Stimulated activated CD8-positive, alpha-beta memory T cell treated with anti-CD3 and anti-CD28 coated beads, Interleukin-15, amount 100 ng/mL, for 1 hour (primary cell): ENCODE results near the gene CTSA.

Experiments
- DNase-seq: peaks from one replicate; pipeline ENCODE4 v3.0.0-alpha.2; 2020; ENCODE audit warnings: low read depth

CTSA gene

DNA sequence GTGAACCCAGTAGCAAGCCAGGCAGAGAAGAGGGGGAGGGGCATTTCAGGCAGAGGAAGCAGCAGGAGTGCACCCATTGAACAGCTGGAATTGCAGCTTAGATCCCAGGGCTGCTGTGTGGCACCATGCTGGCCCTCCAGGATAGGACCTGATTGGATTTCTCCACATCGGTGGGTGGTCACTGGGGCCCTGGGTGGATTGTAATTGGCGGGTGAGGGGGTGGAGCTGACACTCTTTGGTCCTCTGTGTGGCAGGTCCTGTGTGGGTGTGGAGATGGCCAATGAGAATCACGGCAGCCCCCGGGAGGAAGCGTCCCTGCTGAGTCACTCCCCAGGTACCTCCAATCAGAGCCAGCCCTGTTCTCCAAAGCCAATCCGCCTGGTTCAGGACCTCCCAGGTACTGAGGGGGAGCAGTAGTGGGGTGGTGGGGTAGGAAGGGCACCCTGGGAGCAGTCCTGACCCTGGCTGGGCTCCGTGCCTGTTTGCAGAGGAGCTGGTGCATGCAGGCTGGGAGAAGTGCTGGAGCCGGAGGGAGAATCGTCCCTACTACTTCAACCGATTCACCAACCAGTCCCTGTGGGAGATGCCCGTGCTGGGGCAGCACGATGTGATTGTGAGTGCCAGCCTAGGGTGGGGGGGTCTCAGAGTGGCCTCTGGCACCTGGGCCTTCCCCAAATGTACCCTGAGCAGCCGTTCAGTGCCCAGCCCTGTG is 47.7 kb downstream of the CTSA start:
- no peak for DNase-seq

DNA sequence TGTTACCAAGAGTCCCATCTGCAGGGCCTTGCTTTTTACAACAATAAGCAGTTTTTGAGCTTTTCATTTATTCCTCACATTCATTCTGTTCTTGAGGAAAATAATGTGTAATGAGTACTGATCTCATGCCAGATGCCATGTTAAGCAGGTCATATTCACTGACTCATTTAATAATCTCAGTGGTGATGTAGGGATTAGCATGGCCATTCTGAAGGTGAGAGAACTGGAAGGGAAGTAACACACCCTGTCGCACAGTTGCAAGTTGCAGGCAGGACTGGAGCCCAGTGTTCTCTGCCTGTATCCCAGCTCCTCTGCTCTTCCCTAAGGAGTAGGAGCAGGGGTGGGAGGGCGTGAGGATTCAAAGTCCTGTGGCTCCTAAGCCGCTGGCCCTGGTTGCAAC is 48.9 kb downstream of the CTSA start:
- DNase-seq = no peak

DNA sequence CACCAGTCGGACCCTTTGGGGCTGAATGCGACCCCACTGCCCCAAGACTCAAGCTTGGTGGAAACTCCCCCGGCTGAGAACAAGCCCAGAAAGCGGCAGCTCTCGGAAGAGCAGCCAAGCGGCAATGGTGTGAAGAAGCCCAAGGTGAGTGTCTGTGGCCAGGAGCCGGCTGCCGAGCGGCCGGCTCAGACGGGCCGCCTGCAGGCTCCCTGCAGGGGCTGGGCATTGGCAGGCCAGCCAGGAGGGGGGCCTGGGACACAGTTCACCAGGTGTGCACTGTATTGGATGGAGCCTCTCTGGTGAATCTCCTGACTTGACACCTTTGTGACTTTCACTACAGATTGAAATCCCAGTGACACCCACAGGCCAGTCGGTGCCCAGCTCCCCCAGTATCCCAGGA is 49.3 kb downstream of the CTSA start:
- DNase-seq = no peak

DNA sequence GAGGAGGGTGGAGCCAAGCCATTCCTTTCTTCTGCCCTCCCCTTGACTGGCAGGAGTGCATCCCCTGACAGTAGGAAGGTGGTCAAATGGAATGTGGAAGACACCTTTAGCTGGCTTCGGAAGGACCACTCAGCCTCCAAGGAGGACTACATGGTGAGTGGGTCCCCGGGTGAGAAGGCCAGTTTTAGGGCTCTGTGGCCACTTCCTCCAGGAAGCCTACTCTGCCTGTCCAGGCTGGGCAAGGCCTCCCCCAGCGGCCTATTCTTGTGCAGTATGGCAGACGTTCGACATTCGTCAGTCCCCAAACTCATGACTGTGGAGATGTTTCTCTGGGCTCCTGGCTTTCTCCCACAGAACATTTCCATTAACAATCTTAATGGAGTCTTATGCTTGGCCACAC is 52.5 kb downstream of the CTSA start:
- no peak for DNase-seq

DNA sequence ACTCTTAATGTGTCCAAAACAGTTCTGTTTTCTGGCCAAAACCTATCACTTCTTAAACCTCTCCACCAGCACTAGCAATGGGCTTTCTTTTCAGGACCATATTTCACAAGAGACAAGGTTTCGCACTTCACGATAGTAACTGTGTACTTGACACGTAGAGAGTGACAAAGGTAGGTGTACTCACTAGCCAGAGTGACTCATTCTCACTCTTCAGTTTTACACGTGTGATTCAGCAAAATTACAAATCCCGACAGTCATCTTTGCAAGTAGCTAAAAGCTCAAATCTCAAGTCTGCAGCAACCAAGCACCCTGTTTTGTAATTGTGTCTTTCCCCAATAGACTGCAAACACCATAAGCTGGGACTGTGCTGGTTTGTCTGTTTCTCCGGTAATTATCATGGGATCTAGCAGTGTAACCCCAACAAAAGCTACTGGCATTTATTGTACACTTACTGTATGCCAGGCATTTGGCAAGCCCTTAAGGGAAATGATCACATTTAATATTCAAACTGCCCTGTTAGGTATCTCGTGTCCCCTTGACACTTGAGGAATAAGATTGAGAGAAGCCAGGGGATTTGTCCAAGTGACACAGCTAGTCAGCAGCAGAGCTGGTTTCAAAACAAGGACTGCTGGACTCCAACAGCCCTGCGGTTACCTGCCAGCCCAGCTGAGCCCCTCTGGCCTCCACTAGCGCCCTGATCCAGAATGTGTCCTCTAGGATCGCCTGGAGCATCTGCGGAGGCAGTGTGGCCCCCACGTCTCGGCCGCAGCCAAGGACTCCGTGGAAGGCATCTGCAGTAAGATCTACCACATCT is 53.2 kb downstream of the CTSA start:
- DNase-seq = no peak

DNA sequence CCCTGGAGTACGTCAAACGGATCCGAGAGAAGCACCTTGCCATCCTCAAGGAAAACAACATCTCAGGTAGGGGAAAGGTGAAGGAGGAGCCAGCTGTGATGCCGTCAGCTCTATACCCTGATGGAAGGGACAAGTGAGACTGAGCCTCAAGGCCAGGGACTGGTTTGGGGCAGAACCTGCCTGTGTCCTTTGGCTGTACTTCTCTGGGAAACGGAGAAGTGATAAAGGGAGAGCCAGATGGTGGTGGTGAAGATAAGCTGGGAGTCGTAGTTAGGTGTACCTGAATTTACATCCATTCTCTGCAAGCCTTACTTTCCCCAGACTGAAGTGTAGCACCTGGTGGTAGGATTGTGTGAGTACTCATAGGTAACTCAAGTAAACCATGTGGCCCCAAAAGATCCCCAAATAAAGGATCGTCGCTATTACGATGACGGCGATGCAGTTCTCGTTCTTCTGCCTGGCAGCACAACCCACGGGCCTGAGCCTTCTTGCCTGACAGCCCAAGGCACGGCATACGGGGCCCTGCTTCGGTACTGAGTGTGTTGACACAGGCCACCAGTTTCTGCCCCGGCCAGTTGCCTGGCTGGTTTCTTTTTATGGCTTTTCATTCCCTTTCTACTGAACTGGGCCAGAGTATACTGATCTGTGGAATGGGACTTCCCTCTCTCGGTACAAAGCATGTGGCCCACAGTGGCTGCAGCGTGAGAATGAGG is 54.0 kb downstream of the CTSA start:
- DNase-seq = no peak

DNA sequence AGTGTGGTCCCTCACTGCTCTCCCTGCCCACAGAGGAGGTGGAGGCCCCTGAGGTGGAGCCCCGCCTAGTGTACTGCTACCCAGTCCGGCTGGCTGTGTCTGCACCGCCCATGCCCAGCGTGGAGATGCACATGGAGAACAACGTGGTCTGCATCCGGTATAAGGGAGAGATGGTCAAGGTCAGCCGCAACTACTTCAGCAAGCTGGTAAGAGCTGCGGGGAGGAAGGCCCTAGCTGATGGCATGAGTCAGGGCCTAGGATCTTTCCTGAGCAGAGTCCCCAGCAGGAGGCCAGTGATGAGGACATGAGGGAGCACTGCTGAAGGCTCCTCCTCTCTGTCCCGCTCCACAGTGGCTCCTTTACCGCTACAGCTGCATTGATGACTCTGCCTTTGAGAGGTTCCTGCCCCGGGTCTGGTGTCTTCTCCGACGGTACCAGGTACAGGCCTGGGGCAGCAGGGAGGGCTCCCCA is 54.6 kb downstream of the CTSA start:
- DNase-seq = no peak

DNA sequence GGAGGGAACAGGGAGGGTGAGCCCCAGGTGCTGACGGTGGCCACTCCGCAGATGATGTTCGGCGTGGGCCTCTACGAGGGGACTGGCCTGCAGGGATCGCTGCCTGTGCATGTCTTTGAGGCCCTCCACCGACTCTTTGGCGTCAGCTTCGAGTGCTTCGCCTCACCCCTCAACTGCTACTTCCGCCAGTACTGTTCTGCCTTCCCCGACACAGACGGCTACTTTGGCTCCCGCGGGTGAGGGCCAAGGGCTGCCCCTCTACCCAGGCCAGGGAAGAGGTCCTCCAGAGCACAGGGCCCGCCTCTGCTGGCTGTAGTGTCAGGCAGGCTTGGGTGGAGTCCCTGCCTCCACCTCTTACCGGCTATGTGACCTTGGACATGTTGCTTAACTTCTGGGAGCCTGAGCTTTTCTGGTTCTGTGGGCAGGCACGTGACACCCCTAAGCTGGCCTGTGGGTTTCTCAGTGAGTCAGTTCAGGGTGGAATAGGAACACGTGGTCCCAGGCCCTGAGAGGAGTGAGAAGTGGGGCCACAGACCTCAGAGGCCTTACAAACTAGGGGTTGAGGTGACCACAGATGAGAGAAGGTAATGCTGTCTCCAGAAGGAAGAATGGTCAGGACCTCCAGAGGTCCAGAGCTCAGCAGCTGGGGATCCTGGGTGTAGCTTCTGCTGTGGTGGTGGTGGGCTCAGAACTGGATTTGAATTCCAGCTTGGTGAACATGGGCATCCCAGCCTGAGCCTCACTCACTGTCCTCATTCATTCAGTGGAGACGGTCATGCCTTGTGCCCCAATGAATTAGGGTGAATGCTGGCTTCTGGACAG is 55.2 kb downstream of the CTSA start:
- DNase-seq = peak; percentile 35

DNA sequence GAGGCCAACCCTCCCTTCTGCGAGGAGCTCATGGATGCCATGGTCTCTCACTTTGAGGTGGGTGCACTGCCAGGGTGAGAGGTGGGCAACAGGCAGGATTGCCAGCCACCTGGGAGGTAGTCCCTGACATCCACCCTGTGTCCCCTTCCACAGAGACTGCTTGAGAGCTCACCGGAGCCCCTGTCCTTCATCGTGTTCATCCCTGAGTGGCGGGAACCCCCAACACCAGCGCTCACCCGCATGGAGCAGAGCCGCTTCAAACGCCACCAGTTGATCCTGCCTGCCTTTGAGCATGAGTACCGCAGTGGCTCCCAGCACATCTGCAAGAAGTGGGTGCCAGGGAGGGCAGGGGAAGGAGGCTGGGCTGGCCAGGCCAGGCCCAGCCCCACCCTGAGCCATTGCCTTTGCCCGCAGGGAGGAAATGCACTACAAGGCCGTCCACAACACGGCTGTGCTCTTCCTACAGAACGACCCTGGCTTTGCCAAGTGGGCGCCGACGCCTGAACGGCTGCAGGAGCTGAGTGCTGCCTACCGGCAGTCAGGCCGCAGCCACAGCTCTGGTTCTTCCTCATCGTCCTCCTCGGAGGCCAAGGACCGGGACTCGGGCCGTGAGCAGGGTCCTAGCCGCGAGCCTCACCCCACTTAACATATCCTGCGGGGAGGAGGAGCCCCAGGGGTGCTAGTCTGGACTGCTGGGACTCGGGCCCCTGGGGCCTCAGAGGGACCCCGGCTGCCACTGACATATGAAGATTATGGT is 56.2 kb downstream of the CTSA start:
- no peak for DNase-seq

DNA sequence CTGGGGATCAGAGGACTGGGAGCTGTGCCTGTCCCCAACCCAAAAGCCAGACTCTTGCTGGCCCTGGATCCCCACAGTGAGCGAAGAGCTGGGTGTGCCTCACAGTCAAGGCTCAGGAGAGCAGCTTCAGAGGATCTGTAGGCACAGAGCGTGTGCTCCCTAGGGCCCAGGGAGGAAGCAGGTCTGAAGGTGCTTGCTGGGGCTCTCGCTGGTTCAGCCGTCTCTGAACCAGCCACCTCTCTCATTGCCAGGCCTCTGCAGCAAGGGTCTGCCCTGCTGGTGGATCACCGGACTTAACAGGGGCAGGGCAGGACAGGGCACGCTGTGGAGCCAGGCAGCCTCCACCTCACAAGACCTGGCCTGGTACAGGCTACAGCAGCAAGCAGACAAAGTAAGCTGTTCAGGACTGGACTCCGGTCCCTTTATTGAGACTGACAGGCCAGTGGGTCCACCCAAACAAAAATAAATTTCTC is 57.2 kb downstream of the CTSA start:
- DNase-seq = no peak
